MM.1S (cell line): Measurements from ENCODE around the gene SFT2D3.

Experiments used
- EZH2phosphoT487 ChIP-seq: fragments of 300-600 bp; sonication (generic); IDR thresholded peaks from 2 replicates; pipeline ENCODE4 v1.6.1; 2018; ENCODE audit warnings: antibody characterized with exemption, low read length
- TF ChIP-seq, protein P1 (sequence below): fragments of 300-600 bp; sonication (generic); IDR thresholded peaks from 2 replicates; pipeline ENCODE4 v1.5.1; 2016; ENCODE audit warnings: antibody characterized with exemption, low read length, mixed read lengths

DNA sequence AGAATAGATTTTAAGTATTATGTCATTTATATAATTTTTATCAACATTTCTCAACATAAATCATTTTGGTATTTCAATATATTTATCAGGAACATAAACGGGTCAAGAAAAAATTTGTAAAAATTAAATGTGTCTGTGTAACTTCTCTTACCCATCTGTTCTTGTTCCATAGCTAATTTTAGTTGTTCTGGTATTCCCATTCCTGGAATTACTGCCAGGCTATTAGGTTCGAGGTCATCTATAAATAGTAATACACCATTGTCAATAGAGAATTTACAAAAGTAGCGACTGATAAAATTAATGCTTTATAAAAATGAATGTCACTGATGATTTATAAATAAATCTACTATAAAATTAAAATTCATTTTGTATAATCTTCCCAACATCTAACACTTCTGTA, 21.5 kb downstream of the SFT2D3 start:
- no peak for TF ChIP-seq EZH2phosphoT487
- TF ChIP-seq, protein P1, sequence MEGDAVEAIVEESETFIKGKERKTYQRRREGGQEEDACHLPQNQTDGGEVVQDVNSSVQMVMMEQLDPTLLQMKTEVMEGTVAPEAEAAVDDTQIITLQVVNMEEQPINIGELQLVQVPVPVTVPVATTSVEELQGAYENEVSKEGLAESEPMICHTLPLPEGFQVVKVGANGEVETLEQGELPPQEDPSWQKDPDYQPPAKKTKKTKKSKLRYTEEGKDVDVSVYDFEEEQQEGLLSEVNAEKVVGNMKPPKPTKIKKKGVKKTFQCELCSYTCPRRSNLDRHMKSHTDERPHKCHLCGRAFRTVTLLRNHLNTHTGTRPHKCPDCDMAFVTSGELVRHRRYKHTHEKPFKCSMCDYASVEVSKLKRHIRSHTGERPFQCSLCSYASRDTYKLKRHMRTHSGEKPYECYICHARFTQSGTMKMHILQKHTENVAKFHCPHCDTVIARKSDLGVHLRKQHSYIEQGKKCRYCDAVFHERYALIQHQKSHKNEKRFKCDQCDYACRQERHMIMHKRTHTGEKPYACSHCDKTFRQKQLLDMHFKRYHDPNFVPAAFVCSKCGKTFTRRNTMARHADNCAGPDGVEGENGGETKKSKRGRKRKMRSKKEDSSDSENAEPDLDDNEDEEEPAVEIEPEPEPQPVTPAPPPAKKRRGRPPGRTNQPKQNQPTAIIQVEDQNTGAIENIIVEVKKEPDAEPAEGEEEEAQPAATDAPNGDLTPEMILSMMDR: no peak
